IMR-90 (cell line): ENCODE results near the gene IL2RA.
"Not testable (repeated sequence)": the region's sequence is repeated elsewhere in the genome, so short reads cannot be mapped to it uniquely, and the experiment has no call there.

Experiments used
- FOS ChIP-seq: fragments of 150-350 bp; IDR thresholded peaks from 2 replicates; pipeline ENCODE4 v1.6.1; 2016; ENCODE audit warnings: low read depth, low read length
- TF ChIP-seq, protein P1 (sequence below): conservative IDR thresholded peaks from 2 replicates; pipeline ENCODE4 v1.5.1; 2012; ENCODE audit warnings: mild to moderate bottlenecking, low read depth, low read length, improper control_type of control experiment

DNA sequence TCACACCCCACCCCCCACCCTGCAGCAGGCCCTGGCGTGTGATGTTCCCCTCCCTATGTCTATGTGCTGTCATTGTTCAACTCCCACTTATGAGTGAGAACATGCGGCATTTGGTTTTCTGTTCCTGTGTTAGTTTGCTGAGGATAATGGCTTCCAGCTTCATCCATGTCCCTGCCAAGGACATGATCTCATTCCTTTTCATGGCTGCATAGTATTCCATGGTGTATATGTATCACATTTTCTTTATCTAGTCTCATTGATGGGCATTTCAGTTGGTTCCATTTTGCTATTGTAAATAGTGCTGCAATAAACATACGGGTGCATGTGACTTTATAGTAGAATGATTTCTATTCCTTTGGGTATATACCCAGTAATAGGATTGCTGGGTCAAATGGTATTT lies 2.6 kb upstream of the IL2RA start:
- TF ChIP-seq, protein P1, sequence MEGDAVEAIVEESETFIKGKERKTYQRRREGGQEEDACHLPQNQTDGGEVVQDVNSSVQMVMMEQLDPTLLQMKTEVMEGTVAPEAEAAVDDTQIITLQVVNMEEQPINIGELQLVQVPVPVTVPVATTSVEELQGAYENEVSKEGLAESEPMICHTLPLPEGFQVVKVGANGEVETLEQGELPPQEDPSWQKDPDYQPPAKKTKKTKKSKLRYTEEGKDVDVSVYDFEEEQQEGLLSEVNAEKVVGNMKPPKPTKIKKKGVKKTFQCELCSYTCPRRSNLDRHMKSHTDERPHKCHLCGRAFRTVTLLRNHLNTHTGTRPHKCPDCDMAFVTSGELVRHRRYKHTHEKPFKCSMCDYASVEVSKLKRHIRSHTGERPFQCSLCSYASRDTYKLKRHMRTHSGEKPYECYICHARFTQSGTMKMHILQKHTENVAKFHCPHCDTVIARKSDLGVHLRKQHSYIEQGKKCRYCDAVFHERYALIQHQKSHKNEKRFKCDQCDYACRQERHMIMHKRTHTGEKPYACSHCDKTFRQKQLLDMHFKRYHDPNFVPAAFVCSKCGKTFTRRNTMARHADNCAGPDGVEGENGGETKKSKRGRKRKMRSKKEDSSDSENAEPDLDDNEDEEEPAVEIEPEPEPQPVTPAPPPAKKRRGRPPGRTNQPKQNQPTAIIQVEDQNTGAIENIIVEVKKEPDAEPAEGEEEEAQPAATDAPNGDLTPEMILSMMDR = not testable (repeated sequence)
- TF ChIP-seq FOS = not testable (repeated sequence)
